Sigmoid colon (tissue), 4 donors: ENCODE measurements around the gene TCP11L2.

Experiments
- POLR2A ChIP-seq, 2 donors: fragments of 450-650 bp; IDR thresholded peaks; one replicate each; pipeline ENCODE4 v1.6.1; 2016; ENCODE audit warnings: antibody characterized with exemption in 2 of 2, mild to moderate bottlenecking in 2 of 2, moderate library complexity in 2 of 2
- POLR2AphosphoS5 ChIP-seq, 4 donors: sonication (generic); formaldehyde crosslinking; IDR thresholded peaks; one replicate each; pipeline ENCODE4 v1.6.1; 2017; ENCODE audit warnings: antibody characterized with exemption in 4 of 4
- TF ChIP-seq, protein P1 (sequence below), 4 experiments: fragments of 450-650 bp in 3 of 4; fragments of 200-600 bp in 1 of 4; IDR thresholded peaks; one replicate each; pipeline ENCODE4 v1.5.1; 2016 to 2019; ENCODE audit warnings: antibody characterized with exemption in 4 of 4, mild to moderate bottlenecking in 3 of 4, moderate library complexity in 2 of 4

DNA sequence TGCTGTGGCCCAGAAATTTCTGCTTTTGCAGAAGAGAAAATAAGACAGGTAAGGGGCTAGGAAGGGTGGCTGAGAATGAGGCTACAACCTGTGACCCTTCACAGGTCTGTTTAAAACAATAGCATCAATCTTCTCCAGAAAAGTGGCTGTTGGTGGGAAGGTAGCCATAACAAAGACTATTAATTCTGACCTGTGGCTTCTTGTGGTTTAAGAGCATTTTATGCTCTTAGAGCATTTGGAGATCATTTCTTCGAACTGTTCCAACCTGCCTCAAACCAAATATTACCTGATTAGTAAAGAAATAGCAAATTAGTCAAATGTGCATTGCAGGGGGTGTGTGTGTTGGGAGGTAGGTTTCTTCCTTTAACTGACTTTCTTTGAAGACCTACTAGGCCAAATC lies 15.2 kb upstream of the TCP11L2 start:
- TF ChIP-seq, protein P1, sequence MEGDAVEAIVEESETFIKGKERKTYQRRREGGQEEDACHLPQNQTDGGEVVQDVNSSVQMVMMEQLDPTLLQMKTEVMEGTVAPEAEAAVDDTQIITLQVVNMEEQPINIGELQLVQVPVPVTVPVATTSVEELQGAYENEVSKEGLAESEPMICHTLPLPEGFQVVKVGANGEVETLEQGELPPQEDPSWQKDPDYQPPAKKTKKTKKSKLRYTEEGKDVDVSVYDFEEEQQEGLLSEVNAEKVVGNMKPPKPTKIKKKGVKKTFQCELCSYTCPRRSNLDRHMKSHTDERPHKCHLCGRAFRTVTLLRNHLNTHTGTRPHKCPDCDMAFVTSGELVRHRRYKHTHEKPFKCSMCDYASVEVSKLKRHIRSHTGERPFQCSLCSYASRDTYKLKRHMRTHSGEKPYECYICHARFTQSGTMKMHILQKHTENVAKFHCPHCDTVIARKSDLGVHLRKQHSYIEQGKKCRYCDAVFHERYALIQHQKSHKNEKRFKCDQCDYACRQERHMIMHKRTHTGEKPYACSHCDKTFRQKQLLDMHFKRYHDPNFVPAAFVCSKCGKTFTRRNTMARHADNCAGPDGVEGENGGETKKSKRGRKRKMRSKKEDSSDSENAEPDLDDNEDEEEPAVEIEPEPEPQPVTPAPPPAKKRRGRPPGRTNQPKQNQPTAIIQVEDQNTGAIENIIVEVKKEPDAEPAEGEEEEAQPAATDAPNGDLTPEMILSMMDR (IDR thresholded peaks at IDR 0.05) = no peak
- TF ChIP-seq POLR2A (IDR thresholded peaks at IDR 0.05) (no peak), POLR2AphosphoS5 (IDR thresholded peaks at IDR 0.05) (no peak)
